H1 (cell line): ENCODE results near the gene ATOH7. TPM values are rescaled to one million over a fixed set of nuclear protein-coding genes. Genes with fewer than 3 reads are reported as not detected.

ENCODE experiments used
- CTCF ChIA-PET: fragments of 300-600 bp; sonication (Branson Sonifier 250); formaldehyde crosslinking; loops from one replicate; lab custom pipeline; 2021; ENCODE audit not compliant: partially characterized antibody; lab: Charles Lee
- POLR2A ChIA-PET: fragments of 300-600 bp; sonication (Branson Sonifier 250); formaldehyde crosslinking; loops from one replicate; lab custom pipeline; 2021; ENCODE audit warnings: inconsistent platforms; ENCODE audit not compliant: partially characterized antibody; lab: Charles Lee
- DNase-seq, 2 experiments: peaks; one replicate each; pipeline versions ENCODE4 v3.0.0 to v3.0.0-alpha.2; 2010 to 2022; ENCODE audit warnings: low spot score in 2 of 2, low read depth in 1 of 2, mixed read lengths in 1 of 2
- FAIRE-seq: peaks from 2 replicates; lab custom pipeline; 2011; peaks lifted over from hg19 to GRCh38; lab: Jason Lieb, UNC
- H2AFZ ChIP-seq: 2 replicates; pipeline ENCODE4 v1.8.1; 2012; ENCODE audit warnings: low read length, inconsistent platforms
- H2AK5ac ChIP-seq: 2 replicates; pipeline ENCODE4 v1.6.1; 2013; ENCODE audit warnings: low read depth, low read length
- H2BK120ac ChIP-seq: replicated peaks from 2 replicates; pipeline ENCODE3; 2013; ENCODE audit warnings: low read depth, low read length, inconsistent platforms
- H2BK12ac ChIP-seq: 2 replicates; pipeline ENCODE4 v1.6.1; 2013; ENCODE audit warnings: low read depth, low read length
- H2BK15ac ChIP-seq: 2 replicates; pipeline ENCODE4 v1.6.1; 2013; ENCODE audit warnings: low read length
- H2BK20ac ChIP-seq: 2 replicates; pipeline ENCODE4 v1.6.1; 2013; ENCODE audit warnings: low read length
- H2BK5ac ChIP-seq: 2 replicates; pipeline ENCODE4 v1.6.1; 2013; ENCODE audit warnings: low read depth, low read length
- H3K14ac ChIP-seq: 2 replicates; pipeline ENCODE4 v1.6.1; 2013; ENCODE audit warnings: inconsistent platforms; ENCODE audit not compliant: insufficient read length
- H3K18ac ChIP-seq: 2 replicates; pipeline ENCODE4 v1.6.1; 2013; ENCODE audit warnings: low read length; ENCODE audit errors: extremely low read depth
- H3K23ac ChIP-seq: 2 replicates; pipeline ENCODE4 v1.6.1; 2013; ENCODE audit warnings: inconsistent platforms; ENCODE audit not compliant: insufficient read length
- H3K23me2 ChIP-seq: 2 replicates; pipeline ENCODE4 v1.6.1; 2013; ENCODE audit warnings: low read depth, low read length
- H3K27ac ChIP-seq: 2 replicates; pipeline ENCODE4 v1.6.1; 2011; ENCODE audit warnings: low read depth, low read length, inconsistent platforms
- H3K27me3 ChIP-seq, 4 experiments: replicated peaks in 1 of 4; 1 replicate in 1 of 4; 2 replicates in 3 of 4; pipeline versions ENCODE4 v1.6.1 to v1.8.1; 2011 to 2013; ENCODE audit warnings: low read length in 3 of 4, mild to moderate bottlenecking in 3 of 4, inconsistent platforms in 2 of 4, mixed read lengths in 2 of 4, moderate library complexity in 1 of 4; ENCODE audit not compliant: control insufficient read depth in 3 of 4, insufficient read depth in 3 of 4; ENCODE audit errors: extremely low read depth in 1 of 4
- H3K36me3 ChIP-seq, 4 experiments: 2 replicates each; pipeline versions ENCODE4 v1.6.1 to v1.8.1; 2011 to 2013; ENCODE audit warnings: mild to moderate bottlenecking in 4 of 4, low read length in 3 of 4, moderate library complexity in 2 of 4, control low read depth in 1 of 4, inconsistent platforms in 1 of 4; ENCODE audit not compliant: insufficient read depth in 4 of 4, control insufficient read depth in 2 of 4
- H3K4ac ChIP-seq: replicated peaks from 2 replicates; pipeline ENCODE3; 2013; ENCODE audit warnings: low read length, low read depth, mixed read lengths, inconsistent platforms; ENCODE audit not compliant: insufficient read length
- H3K4me1 ChIP-seq, 4 experiments: replicated peaks in 1 of 4; 1 replicate in 1 of 4; 2 replicates in 3 of 4; pipeline versions ENCODE4 v1.6.1 to v1.8.1; 2011 to 2013; ENCODE audit warnings: low read length in 3 of 4, inconsistent platforms in 2 of 4, mixed read lengths in 1 of 4; ENCODE audit not compliant: insufficient read depth in 4 of 4, control insufficient read depth in 3 of 4
- H3K4me2 ChIP-seq, 2 experiments: 2 replicates each; pipeline versions ENCODE4 v1.6.1 to v1.8.1; 2011 to 2013; ENCODE audit warnings: low read depth in 2 of 2, low read length in 2 of 2, control low read depth in 1 of 2, inconsistent platforms in 1 of 2, mild to moderate bottlenecking in 1 of 2; ENCODE audit not compliant: insufficient read depth in 1 of 2
- H3K4me3 ChIP-seq, 4 experiments: fragments of 200-600, 300-600 bp in 1 of 4; sonication (generic), shearing (Covaris generic), sonication (Bioruptor Twin) in 1 of 4; 2 replicates each; pipeline versions ENCODE4 v1.5.1 to v1.8.1; 2011 to 2016; ENCODE audit warnings: low read length in 4 of 4, low read depth in 3 of 4, control low read depth in 2 of 4, inconsistent platforms in 2 of 4, mild to moderate bottlenecking in 2 of 4, mixed read lengths in 1 of 4, moderate library complexity in 1 of 4; ENCODE audit not compliant: insufficient read depth in 2 of 4; ENCODE audit errors: extremely low read depth in 1 of 4
- H3K56ac ChIP-seq: replicated peaks from 2 replicates; pipeline ENCODE3; 2013; ENCODE audit warnings: low read depth, mild to moderate bottlenecking, mixed read lengths, low read length, inconsistent platforms; ENCODE audit not compliant: insufficient read length
- H3K79me1 ChIP-seq: 2 replicates; pipeline ENCODE4 v1.6.1; 2013; ENCODE audit warnings: low read depth, low read length, control low read depth
- H3K79me2 ChIP-seq, 2 experiments: 2 replicates each; pipeline versions ENCODE4 v1.6.1 to v1.8.1; 2012 to 2013; ENCODE audit warnings: low read length in 2 of 2, mild to moderate bottlenecking in 2 of 2, inconsistent platforms in 1 of 2; ENCODE audit not compliant: insufficient read depth in 2 of 2, control insufficient read depth in 1 of 2
- H3K9ac ChIP-seq, 4 experiments: replicated peaks in 1 of 4; 1 replicate in 1 of 4; 2 replicates in 3 of 4; pipeline versions ENCODE4 v1.6.1 to v1.8.1; 2011 to 2013; ENCODE audit warnings: low read depth in 3 of 4, low read length in 3 of 4, control low read depth in 2 of 4, mild to moderate bottlenecking in 2 of 4, moderate library complexity in 2 of 4, inconsistent platforms in 1 of 4; ENCODE audit errors: extremely low read depth in 1 of 4
- H3K9me3 ChIP-seq, 2 experiments: 2 replicates each; pipeline versions ENCODE4 v1.6.1 to v1.8.1; 2012 to 2013; ENCODE audit warnings: mild to moderate bottlenecking in 2 of 2, moderate library complexity in 2 of 2, control low read depth in 1 of 2, inconsistent platforms in 1 of 2, low read depth in 1 of 2, low read length in 1 of 2, mixed read lengths in 1 of 2; ENCODE audit not compliant: insufficient read depth in 2 of 2
- H4K20me1 ChIP-seq, 2 experiments: replicated peaks in 1 of 2; 2 replicates each; pipeline versions ENCODE3 to v1.8.1; 2011 to 2013; ENCODE audit warnings: inconsistent platforms in 2 of 2, low read length in 2 of 2, mild to moderate bottlenecking in 1 of 2; ENCODE audit not compliant: insufficient read depth in 2 of 2, control insufficient read depth in 1 of 2
- H4K5ac ChIP-seq: 2 replicates; pipeline ENCODE4 v1.6.1; 2013; ENCODE audit warnings: low read length, low read depth, mixed read lengths, inconsistent platforms; ENCODE audit not compliant: insufficient read length
- H4K8ac ChIP-seq: 2 replicates; pipeline ENCODE4 v1.8.0; 2013; ENCODE audit warnings: mild to moderate bottlenecking, moderate library complexity, low read length, inconsistent platforms; ENCODE audit not compliant: insufficient read depth; ENCODE audit errors: extremely low read depth
- H4K91ac ChIP-seq: replicated peaks from 2 replicates; pipeline ENCODE3; 2013; ENCODE audit warnings: low read length, mixed read lengths, inconsistent platforms; ENCODE audit not compliant: insufficient read length
- ATF3 ChIP-seq: IDR thresholded peaks from 2 replicates; pipeline ENCODE4 v1.6.1; 2011; ENCODE audit warnings: low read depth, mild to moderate bottlenecking, low read length; ENCODE audit not compliant: insufficient read depth
- BACH1 ChIP-seq: IDR thresholded peaks from 2 replicates; pipeline ENCODE4 v1.6.1; 2012; ENCODE audit warnings: low read length, improper control_type of control experiment
- CBX8 ChIP-seq: fragments of 300-800, 300-1000 bp; sonication (generic); IDR thresholded peaks from 2 replicates; pipeline ENCODE4 v1.7.1; 2016; ENCODE audit warnings: low read depth, low read length, borderline replicate concordance
- CTCF ChIP-seq, 3 experiments: IDR thresholded peaks; 1 replicate in 2 of 3; 2 replicates in 1 of 3; pipeline versions ENCODE4 v1.5.1 to v1.6.1; 2011; ENCODE audit warnings: low read length in 3 of 3, mild to moderate bottlenecking in 3 of 3, inconsistent platforms in 2 of 3, low read depth in 1 of 3, moderate library complexity in 1 of 3; ENCODE audit not compliant: insufficient read depth in 1 of 3; ENCODE audit errors: control extremely low read depth in 1 of 3
- GABPA ChIP-seq: IDR thresholded peaks from 2 replicates; pipeline ENCODE4 v1.6.1; 2011; ENCODE audit warnings: mild to moderate bottlenecking, low read length, moderate library complexity, borderline replicate concordance; ENCODE audit not compliant: insufficient read depth
- JUN ChIP-seq: IDR thresholded peaks from 2 replicates; pipeline ENCODE4 v1.6.1; 2011; ENCODE audit warnings: low read depth, mild to moderate bottlenecking, improper control_type of control experiment, low read length
- KDM4A ChIP-seq: IDR thresholded peaks from one replicate; pipeline ENCODE4 v1.7.1; 2012; ENCODE audit warnings: low read depth, mild to moderate bottlenecking, moderate library complexity, low read length, inconsistent platforms; ENCODE audit not compliant: severe bottlenecking
- RAD21 ChIP-seq, 2 experiments: IDR thresholded peaks in 1 of 2; conservative IDR thresholded peaks in 1 of 2; 2 replicates each; pipeline ENCODE4 v1.6.1; 2011; ENCODE audit warnings: low read depth in 2 of 2, low read length in 2 of 2, improper control_type of control experiment in 1 of 2, inconsistent platforms in 1 of 2, mild to moderate bottlenecking in 1 of 2, moderate library complexity in 1 of 2
- RXRA ChIP-seq: IDR thresholded peaks from 2 replicates; pipeline ENCODE4 v1.6.1; 2011; ENCODE audit warnings: low read depth, mild to moderate bottlenecking, low read length, moderate library complexity; ENCODE audit not compliant: insufficient read depth
- WGBS, 2 experiments: shearing (Covaris generic) in 1 of 2; methylation state at CpG; one replicate each; pipeline versions ENCODE4 v1.1.6 to v1.1.7; 2013 to 2015; ENCODE audit warnings: low lambda C conversion rate in 2 of 2, mixed read lengths in 2 of 2, inconsistent platforms in 1 of 2, low coverage in 1 of 2, missing lambda C conversion rate in 1 of 2; ENCODE audit not compliant: insufficient replicate concordance in 2 of 2, insufficient coverage in 1 of 2, insufficient read length in 1 of 2; ENCODE audit errors: extremely low coverage in 1 of 2, missing lambda C conversion rate in 1 of 2; 5-methylcytosine and 5-hydroxymethylcytosine counted together
- polyA plus RNA-seq, 7 experiments: library from polyadenylated mRNA; depleted of rRNA in 3 of 7; stranded (reverse) in 5 of 7; unstranded in 2 of 7; fragments of >200 nt in 5 of 7; fragments of 200-250 nt in 2 of 7; gene quantifications; 1 replicate in 5 of 7; 2 replicates in 1 of 7; 4 replicates in 1 of 7; pipeline versions ENCODE4 v1.2.1 to v1.2.3, GENCODE V29; 2011 to 2013; ENCODE audit warnings: missing spikeins in 2 of 7, mixed read lengths in 2 of 7
- total RNA-seq: library from RNA; stranded (reverse); fragmentation: NEBNext Ultra II Directional; extraction: Animal tissue kit (Norgen Biotek cat#: 25700); gene quantifications from 2 replicates; pipeline ENCODE4 v1.2.1, GENCODE V29; 2021

ATOH7 gene
- total and polyA plus RNA-seq, 2 of the 8 experiments (the other 6 are each of a cell fraction or from before 2014, with no cell fraction given) = 0.39 to 1.0 TPM

GRCh38 chr10:68212721-68213352, 19.1 kb downstream of the ATOH7 start:
- Histone ChIP-seq H3K23ac (no peak overlapping the region), H2BK12ac (no peak overlapping the region), H3K4me1 (no peaks in the 10 kb centered on the region; a peak in 2 of 7 replicates), H2BK120ac (no peak overlapping the region), H4K20me1 (no peaks in the 10 kb centered on the region), H2BK20ac (no peak overlapping the region), H3K56ac (no peak overlapping the region), H3K18ac (no peak overlapping the region), H3K79me1 (no peaks in the 10 kb centered on the region), H4K5ac (no peak overlapping the region), H3K36me3 (no peaks in the 10 kb centered on the region), H3K4ac (no peak overlapping the region), H3K14ac (no peak overlapping the region), H3K23me2 (no peaks in the 10 kb centered on the region), H3K9me3 (no peaks in the 10 kb centered on the region), H4K8ac (no peak overlapping the region), H3K79me2 (no peaks in the 10 kb centered on the region), H3K4me3 (no peak overlapping the region), H3K4me2 (no peak overlapping the region), H2AK5ac (no peak overlapping the region), H2BK15ac (no peak overlapping the region), H2AFZ (no peak overlapping the region), H3K27me3 (no peaks in the 10 kb centered on the region), H3K27ac (no peak overlapping the region), H3K9ac (no peak overlapping the region), H4K91ac (no peak overlapping the region), H2BK5ac (no peak overlapping the region)
- ChIA-PET POLR2A (interaction anchor here (2.0 kb wide), 1 partner anchor 120 kb away, joined by 14 read pairs; the partner anchor contains the start of genes HNRNPH3 and PBLD), CTCF (interaction anchor here (0.6 to 9.0 kb wide), 56 partner anchors 9 to 425 kb away, joined by 3 to 71 read pairs (median 4); partner anchors contain the start of genes ATOH7, DNAJC12, HNRNPH3 and PBLD)
- 67% methylated on average over 8 of the region's 8 CpGs; no CpG with 5 or more reads in 1 of the 2 experiments for WGBS, 2 experiments
- DNase-seq (no peak), FAIRE-seq (peak; percentile 68)
- TF ChIP-seq RXRA (no peak), KDM4A (no peak), CTCF (IDR thresholded peaks at IDR 0.05; ENCODE audit: control extremely low read depth in 1 of 3, insufficient read depth in 1 of 3, low read depth in 1 of 3, low read length in 3 of 3) (peak in 2 of 3 experiments; percentile 37 to 51; a peak in 2 of 4 replicates), GABPA (no peak), JUN (no peak), RAD21 (IDR thresholded peaks at IDR 0.05 in 1 of 2, conservative IDR thresholded peaks at IDR 0.05 in 1 of 2; ENCODE audit: low read depth in 2 of 2, low read length in 2 of 2) (peak; percentile 56 to 58), ATF3 (no peak), CBX8 (no peak), BACH1 (no peak)
